NCI-H187 treated with DMSO at 0.1 percent for 48 hours (cell line): ENCODE data around the gene TAF1A.
"Not testable (repeated sequence)": the region's sequence is repeated elsewhere in the genome, so short reads cannot be mapped to it uniquely, and the experiment has no call there.

Experiments used
- DNase-seq: peaks from one replicate; lab custom pipeline; 2025; lab: John Stamatoyannopoulos, UW

TAF1A gene

GRCh38 chr1:222589462-222590302, at the start of gene TAF1A:
TAF1A (minus strand) TSS chr1:222589933.
- DNase-seq = no peak

GRCh38 chr1:222634180-222635013, 44.7 kb upstream of the TAF1A start:
- peak; percentile 25 for DNase-seq

GRCh38 chr1:222632749-222633148, 43.0 kb upstream of the TAF1A start:
- DNase-seq = no peak

GRCh38 chr1:222631611-222632208, 42.0 kb upstream of the TAF1A start:
- no peak for DNase-seq

- no peak for DNase-seq
Measured at GRCh38 chr1:222629921-222630535, 40.3 kb upstream of the TAF1A start.

- DNase-seq = no peak
Measured at GRCh38 chr1:222627232-222627631, 37.5 kb upstream of the TAF1A start.

GRCh38 chr1:222624214-222624613, 34.5 kb upstream of the TAF1A start:
- no peak for DNase-seq

- DNase-seq = no peak
Measured at GRCh38 chr1:222623458-222623857, 33.7 kb upstream of the TAF1A start.

- DNase-seq = no peak
Measured at GRCh38 chr1:222622765-222623164, 33.0 kb upstream of the TAF1A start.

- no peak for DNase-seq
Measured at GRCh38 chr1:222620566-222620965, 30.8 kb upstream of the TAF1A start.

- DNase-seq = no peak
Measured at GRCh38 chr1:222618880-222619596, 29.3 kb upstream of the TAF1A start.

- no peak for DNase-seq
Measured at GRCh38 chr1:222618001-222618879, 28.5 kb upstream of the TAF1A start, which contains the start of gene MIA3. MIA3 (plus strand) TSS chr1:222618097; CDS start chr1:222618111, 14 bp downstream.

- peak; percentile 63 for DNase-seq
Measured at GRCh38 chr1:222617367-222617951, 27.7 kb upstream of the TAF1A start.

- no peak for DNase-seq
Measured at GRCh38 chr1:222616525-222616924, 26.8 kb upstream of the TAF1A start.

- no peak for DNase-seq
Measured at GRCh38 chr1:222613627-222614026, 23.9 kb upstream of the TAF1A start.

GRCh38 chr1:222610728-222611127, 21.0 kb upstream of the TAF1A start:
- no peak for DNase-seq

- not testable (repeated sequence) for DNase-seq
Measured at GRCh38 chr1:222609111-222609510, 19.4 kb upstream of the TAF1A start.

GRCh38 chr1:222606757-222607156, 17.0 kb upstream of the TAF1A start:
- no peak for DNase-seq

GRCh38 chr1:222601257-222601656, 11.5 kb upstream of the TAF1A start:
- DNase-seq = no peak

GRCh38 chr1:222600281-222600680, 10.5 kb upstream of the TAF1A start:
- no peak for DNase-seq
